CD14-positive monocyte (primary cell): ENCODE measurements around the gene HMGN1. TPM values are rescaled to one million over a fixed set of nuclear protein-coding genes. Genes with fewer than 3 reads are reported as not detected.
A peak's percentile ranks its signal among the peaks of the same experiment; 100 is the strongest.

Source experiments
- DNase-seq, 3 donors: peaks; one replicate each; pipeline ENCODE4 v3.0.0-alpha.2; 2011 to 2022
- H2AFZ ChIP-seq: 2 replicates; pipeline ENCODE4 v1.6.0; 2012; ENCODE audit warnings: mild to moderate bottlenecking, low read depth, low read length, inconsistent platforms; ENCODE audit not compliant: insufficient read depth, poor library complexity, severe bottlenecking
- H3K27ac ChIP-seq, 2 donors: 1 replicate in 1 of 2; 2 replicates in 1 of 2; pipeline ENCODE4 v1.5.1; 2012 to 2013; ENCODE audit warnings: low read length in 2 of 2, control low read depth in 1 of 2, inconsistent platforms in 1 of 2, low read depth in 1 of 2, mild to moderate bottlenecking in 1 of 2
- H3K27me3 ChIP-seq, 2 donors: one replicate each; pipeline versions ENCODE4 v1.6.0 to v1.6.1; 2011 to 2013; ENCODE audit warnings: low read length in 2 of 2; ENCODE audit not compliant: control insufficient read depth in 2 of 2, insufficient read depth in 2 of 2
- H3K36me3 ChIP-seq, 2 donors: replicated peaks in 1 of 2; 1 replicate in 1 of 2; 2 replicates in 1 of 2; pipeline versions ENCODE4 v1.5.1 to v1.6.1; 2012 to 2013; ENCODE audit warnings: low read length in 2 of 2, control low read depth in 1 of 2, inconsistent platforms in 1 of 2, mild to moderate bottlenecking in 1 of 2; ENCODE audit not compliant: insufficient read depth in 2 of 2, control insufficient read depth in 1 of 2
- H3K4me1 ChIP-seq, 2 donors: 1 replicate in 1 of 2; 2 replicates in 1 of 2; pipeline versions ENCODE4 v1.5.1 to v1.6.1; 2012 to 2013; ENCODE audit warnings: low read length in 2 of 2, control low read depth in 1 of 2, inconsistent platforms in 1 of 2, mild to moderate bottlenecking in 1 of 2, moderate library complexity in 1 of 2; ENCODE audit not compliant: insufficient read depth in 2 of 2, control insufficient read depth in 1 of 2
- H3K4me2 ChIP-seq: replicated peaks from 2 replicates; pipeline ENCODE3; 2012; ENCODE audit warnings: low read length, moderate library complexity, mild to moderate bottlenecking; ENCODE audit not compliant: poor library complexity, severe bottlenecking; ENCODE audit errors: extremely low read depth
- H3K4me3 ChIP-seq, 3 experiments: fragments of 200-600 bp in 1 of 3; sonication (generic) in 1 of 3; replicated peaks in 1 of 3; 1 replicate in 2 of 3; 2 replicates in 1 of 3; pipeline ENCODE4 v1.5.1; 2011 to 2013; ENCODE audit warnings: low read length in 3 of 3, mild to moderate bottlenecking in 3 of 3, control low read depth in 2 of 3, low read depth in 2 of 3, inconsistent platforms in 1 of 3, moderate library complexity in 1 of 3
- H3K79me2 ChIP-seq: 2 replicates; pipeline ENCODE4 v1.6.0; 2012; ENCODE audit warnings: mild to moderate bottlenecking, control low read depth, inconsistent platforms, low read length, moderate library complexity; ENCODE audit not compliant: insufficient read depth
- H3K9ac ChIP-seq: 2 replicates; pipeline ENCODE4 v1.6.0; 2017; ENCODE audit warnings: low read length, mild to moderate bottlenecking; ENCODE audit not compliant: insufficient read depth, poor library complexity, severe bottlenecking
- H3K9me3 ChIP-seq, 2 donors: replicated peaks in 1 of 2; 1 replicate in 1 of 2; 2 replicates in 1 of 2; pipeline versions ENCODE4 v1.5.1 to v1.6.1; 2012 to 2013; ENCODE audit warnings: low read length in 2 of 2, control low read depth in 1 of 2; ENCODE audit not compliant: control insufficient read depth in 1 of 2, insufficient read depth in 1 of 2
- H4K20me1 ChIP-seq: 2 replicates; pipeline ENCODE4 v1.6.0; 2012; ENCODE audit warnings: mild to moderate bottlenecking, low read length, control low read depth, moderate library complexity; ENCODE audit not compliant: insufficient read depth
- H3K27ac Mint-ChIP-seq, 7 donors: one replicate each; pipeline ENCODE4 v1.8.0; 2020; ENCODE audit warnings: mild to moderate bottlenecking in 7 of 7, mixed read lengths in 7 of 7, moderate library complexity in 6 of 7, inconsistent platforms in 2 of 7
- H3K27me3 Mint-ChIP-seq, 3 donors: one replicate each; pipeline ENCODE4 v1.8.0; 2021 to 2022; ENCODE audit warnings: low read depth in 3 of 3, mild to moderate bottlenecking in 3 of 3, mixed read lengths in 3 of 3, moderate library complexity in 3 of 3, inconsistent platforms in 1 of 3
- H3K36me3 Mint-ChIP-seq, 2 donors: one replicate each; pipeline ENCODE4 v1.8.0; 2020; ENCODE audit warnings: mixed read lengths in 2 of 2, inconsistent platforms in 1 of 2, mild to moderate bottlenecking in 1 of 2
- H3K4me1 Mint-ChIP-seq: one replicate; pipeline ENCODE4 v1.8.0; 2020; ENCODE audit warnings: mild to moderate bottlenecking, mixed read lengths
- H3K4me3 Mint-ChIP-seq, 2 donors: one replicate each; pipeline ENCODE4 v1.8.0; 2020; ENCODE audit warnings: mild to moderate bottlenecking in 2 of 2, mixed read lengths in 2 of 2, moderate library complexity in 1 of 2
- H3K9me3 Mint-ChIP-seq, 7 donors: one replicate each; pipeline ENCODE4 v1.8.0; 2020 to 2022; ENCODE audit warnings: mixed read lengths in 7 of 7, mild to moderate bottlenecking in 6 of 7, moderate library complexity in 6 of 7, inconsistent platforms in 2 of 7
- CTCF ChIP-seq: fragments of 200-600 bp; IDR thresholded peaks from one replicate; pipeline ENCODE4 v1.8.0; 2022; ENCODE audit warnings: antibody characterized with exemption, mild to moderate bottlenecking
- WGBS: methylation state at CpG from one replicate; pipeline ENCODE4 v1.1.5; 2013; ENCODE audit warnings: missing lambda C conversion rate; ENCODE audit not compliant: insufficient coverage; 5-methylcytosine and 5-hydroxymethylcytosine counted together
- intact Hi-C, 2 donors: fragments of 100-400 bp; cut with micrococcal nuclease; formaldehyde crosslinking; loops; one replicate each; pipeline versions ENCODE4 v1.15.0 to v1.15.1; 2023
- polyA plus RNA-seq, 3 donors: library from polyadenylated mRNA; depleted of rRNA in 1 of 3; unstranded in 2 of 3; stranded (reverse) in 1 of 3; fragments of 300-500 nt in 2 of 3; fragments of >200 nt in 1 of 3; fragmentation: Illumina TruSeq in 2 of 3; gene quantifications; 1 replicate in 2 of 3; 2 replicates in 1 of 3; pipeline ENCODE4 v1.2.3, GENCODE V29; 2012 to 2021

The HMGN1 gene
- polyA plus RNA-seq, 3 donors = 59.8 to 74.7 (median 72.7) TPM

DNA sequence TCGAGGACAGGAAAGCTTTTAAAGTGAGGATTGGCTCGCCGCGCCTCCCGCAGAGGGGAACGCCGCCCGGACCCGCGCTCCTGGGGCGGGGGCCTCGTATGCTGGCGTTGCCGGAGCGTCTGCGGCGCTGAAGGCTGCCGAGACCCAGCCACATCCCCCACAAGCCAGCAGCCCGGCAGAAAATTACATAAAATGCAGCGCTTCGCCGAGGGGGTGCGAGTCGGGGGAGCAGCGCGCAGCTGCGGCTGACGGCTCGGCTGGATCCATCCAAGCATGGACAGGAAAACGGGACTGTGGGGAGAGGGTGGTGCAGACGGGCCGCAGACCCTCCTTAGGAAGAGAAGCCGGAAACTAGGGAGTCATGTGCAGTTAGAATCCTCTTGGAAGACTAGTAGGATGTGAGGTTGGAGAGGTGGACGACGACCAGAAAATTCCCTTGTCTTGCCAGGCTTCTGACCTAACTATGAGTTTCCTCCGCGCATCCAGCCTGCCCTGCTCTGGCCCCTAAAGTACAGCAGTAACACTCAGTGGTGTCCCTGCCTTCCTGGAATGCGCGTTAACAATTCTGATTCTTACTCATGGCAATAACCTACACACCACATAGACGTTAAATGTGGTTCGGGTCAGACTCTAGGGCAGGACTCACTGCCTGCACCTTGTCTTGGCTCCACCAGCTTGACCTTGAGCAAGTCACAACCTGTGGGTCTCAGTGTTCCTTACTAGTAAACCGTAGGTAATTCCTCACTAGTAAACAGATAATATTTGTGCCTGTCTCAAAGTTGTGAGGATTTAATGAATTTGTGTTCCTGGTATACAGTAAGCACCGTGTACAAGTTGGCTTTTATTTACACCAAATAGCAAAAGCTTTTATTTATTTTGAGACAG, 34.5 kb downstream of the HMGN1 start:
- Histone ChIP-seq H3K79me2 (peaks cover 45% of the 10 kb centered on the region), H3K4me2 (peak overlapping the region; percentile 83), H3K36me3 (peaks cover 4 to 8% of the 10 kb centered on the region in 2 donors), H3K9me3 (no peaks in the 10 kb centered on the region), H3K9ac (peak overlapping the region; percentile 97), H2AFZ (peak overlapping the region; percentile 93), H3K27ac (peak overlapping the region; percentile 74 to 95), H3K4me1 (peaks cover 26 to 43% of the 10 kb centered on the region in 2 donors), H4K20me1 (peaks cover 28% of the 10 kb centered on the region), H3K4me3 (peak overlapping the region; percentile 64 to 82 (median 76)), H3K27me3 (no peaks in the 10 kb centered on the region)
- no peak for TF ChIP-seq CTCF
- intact Hi-C loops = loop anchor here (5.0 to 10.0 kb wide), 4 partner anchors 33 to 133 kb away; partner anchors contain the start of genes LCA5L (in 2 of the 2) and HMGN1 (in 1 of the 2)
- Mint-ChIP-seq H3K4me3 (peak overlapping the region; percentile 94 to 97), H3K27me3 (peaks cover 0 to 2% (median 0%) of the 10 kb centered on the region in 3 donors), H3K27ac (peak overlapping the region; percentile 82 to 98 (median 93)), H3K36me3 (peaks cover 4 to 21% of the 10 kb centered on the region in 2 donors), H3K9me3 (no peaks in the 10 kb centered on the region), H3K4me1 (peaks cover 36% of the 10 kb centered on the region)
- DNase-seq = peak in 2 of 3 donors; percentile 6 to 27
- WGBS = under 1% methylated on average over 41 of the region's 43 CpGs

DNA sequence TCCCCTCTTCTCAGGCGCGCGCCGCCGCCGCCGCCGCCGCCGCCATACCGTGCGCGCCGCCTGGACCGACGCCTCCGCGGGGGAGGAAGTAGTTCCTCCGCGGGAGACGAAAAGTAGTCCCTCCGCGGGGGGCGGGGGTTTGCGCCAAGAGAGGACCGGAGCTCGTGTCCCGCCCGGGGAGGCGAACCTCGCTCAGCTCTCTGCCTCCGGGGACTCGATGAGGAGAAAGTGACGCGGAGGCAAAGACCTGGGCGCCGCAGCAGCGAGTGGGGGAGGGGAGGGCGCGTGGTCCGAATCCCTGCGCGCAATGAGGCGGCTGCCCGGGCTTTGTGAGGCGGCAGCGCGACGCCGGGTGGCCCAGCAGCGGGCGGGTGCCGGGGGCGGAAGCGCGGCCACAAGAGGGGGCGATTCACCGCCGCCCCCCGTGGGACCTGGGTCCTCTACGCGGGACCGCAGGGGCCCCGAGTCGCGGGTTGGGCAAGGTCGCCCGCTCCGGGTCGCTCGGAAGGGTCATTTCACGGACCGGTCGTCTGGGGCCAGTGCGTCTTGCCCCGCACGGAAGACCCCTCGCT, 35.2 kb downstream of the HMGN1 start, which contains the start of gene BRWD1:
Gene BRWD1 (minus strand): TSS at position 62 of the 572 bp plus-strand sequence. CDS start 141 bp downstream, outside the sequence.
- Mint-ChIP-seq H3K9me3 (no peaks in the 10 kb centered on the region), H3K27ac (peak within 1 kb of the TSS; percentile 92 to 98 (median 98)), H3K27me3 (peaks cover 0 to 2% (median 0%) of the 10 kb centered on the region in 3 donors), H3K4me3 (peak within 1 kb of the TSS; percentile 94 to 97), H3K36me3 (peaks cover 6 to 28% of the 10 kb centered on the region in 2 donors), H3K4me1 (peaks cover 35% of the 10 kb centered on the region)
- DNase-seq = peak; percentile 70 to 86 (median 84)
- Histone ChIP-seq H3K4me1 (peaks cover 26 to 43% of the 10 kb centered on the region in 2 donors), H3K9me3 (no peaks in the 10 kb centered on the region), H2AFZ (peak within 1 kb of the TSS; percentile 93), H3K79me2 (peaks cover 53% of the 10 kb centered on the region), H3K36me3 (peaks cover 11 to 12% of the 10 kb centered on the region in 2 donors), H3K27me3 (no peaks in the 10 kb centered on the region), H4K20me1 (peaks cover 35% of the 10 kb centered on the region), H3K9ac (peak within 1 kb of the TSS; percentile 97), H3K4me2 (peak within 1 kb of the TSS; percentile 83), H3K4me3 (peak within 1 kb of the TSS; percentile 64 to 82 (median 76)), H3K27ac (peak within 1 kb of the TSS; percentile 74 to 95)
- WGBS = under 1% methylated on average over 70 of the region's 78 CpGs
- intact Hi-C loops = loop anchor here (2.0 to 10.0 kb wide), 5 partner anchors 34 to 134 kb away; partner anchors contain the start of genes HMGN1 (in 2 of the 2) and LCA5L (in 2 of the 2)
- TF ChIP-seq CTCF = peak; percentile 38
